HepG2 (cell line): ENCODE measurements around the gene SHISA5. TPM values are rescaled to one million over a fixed set of nuclear protein-coding genes. Genes with fewer than 3 reads are reported as not detected.

ENCODE experiments used
- ATAC-seq: fragments of 200-7000 bp; cut with Tn5 transposase; 3 replicates; pipeline ENCODE4 v1.9.1; 2020; ENCODE audit warnings: mild to moderate bottlenecking, moderate library complexity
- BruUV-seq: library from RNA; stranded (reverse); fragments of 400-500 nt; replicated peaks from 2 replicates; lab custom pipeline; 2021; lab: Mats Ljungman, UMichigan
- CTCF ChIA-PET: fragments of 300-600 bp; formaldehyde crosslinking; extraction: SDS; loops from one replicate; lab custom pipeline; 2021; ENCODE audit warnings: low total read pairs, inconsistent platforms, low intra/inter-chr PET ratio; lab: Yijun Ruan, JAX
- POLR2A ChIA-PET: fragments of 350-600 bp; sonication (Branson Sonifier 250); formaldehyde crosslinking; loops from one replicate; lab custom pipeline; 2020; ENCODE audit warnings: antibody characterized with exemption, inconsistent platforms; lab: Yijun Ruan, JAX
- DNase-seq: peaks from one replicate; pipeline ENCODE4 v3.0.0-alpha.2; 2015; ENCODE audit warnings: low spot score
- FAIRE-seq: peaks from 3 replicates; lab custom pipeline; 2011; peaks lifted over from hg19 to GRCh38; lab: Jason Lieb, UNC
- H2AFZ ChIP-seq: one replicate; pipeline ENCODE4 v1.6.1; 2011; ENCODE audit warnings: low read length, inconsistent platforms
- H3K27ac ChIP-seq: fragments of 300-600 bp; 3 replicates; pipeline ENCODE4 v1.8.0; 2011; ENCODE audit warnings: mixed run types, mild to moderate bottlenecking, mixed read lengths, low read length, inconsistent platforms; ENCODE audit not compliant: insufficient read depth; ENCODE audit errors: extremely low read length
- H3K27me3 ChIP-seq, 2 experiments: fragments of 200-600 bp in 1 of 2; 2 replicates in 1 of 2; 3 replicates in 1 of 2; pipeline versions ENCODE4 v1.6.0 to v1.8.0; 2011; ENCODE audit warnings: low read length in 2 of 2, mild to moderate bottlenecking in 2 of 2, moderate library complexity in 2 of 2, inconsistent platforms in 1 of 2; ENCODE audit not compliant: insufficient read depth in 2 of 2, control insufficient read depth in 1 of 2
- H3K36me3 ChIP-seq, 2 experiments: fragments of 200-600 bp in 1 of 2; replicated peaks in 1 of 2; 2 replicates in 1 of 2; 3 replicates in 1 of 2; pipeline versions ENCODE4 v1.5.1 to v1.8.0; 2011; ENCODE audit warnings: low read length in 2 of 2, inconsistent platforms in 1 of 2; ENCODE audit not compliant: insufficient read depth in 2 of 2, control insufficient read depth in 1 of 2
- H3K4me1 ChIP-seq: 2 replicates; pipeline ENCODE4 v1.5.1; 2012; ENCODE audit warnings: low read length, inconsistent platforms; ENCODE audit not compliant: insufficient read depth
- H3K4me2 ChIP-seq: 2 replicates; pipeline ENCODE4 v1.6.0; 2011; ENCODE audit warnings: low read depth, low read length, inconsistent platforms
- H3K4me3 ChIP-seq, 3 experiments: fragments of 200-600 bp in 1 of 3; sonication (generic), shearing (Covaris generic) in 1 of 3; replicated peaks in 1 of 3; 2 replicates each; pipeline ENCODE4 v1.5.1; 2011 to 2016; ENCODE audit warnings: low read length in 3 of 3, inconsistent platforms in 2 of 3, low read depth in 2 of 3, mild to moderate bottlenecking in 2 of 3, control low read depth in 1 of 3, mixed read lengths in 1 of 3; ENCODE audit not compliant: insufficient read depth in 1 of 3
- H3K79me2 ChIP-seq: one replicate; pipeline ENCODE4 v1.6.1; 2011; ENCODE audit warnings: low read length, inconsistent platforms; ENCODE audit not compliant: insufficient read depth
- H3K9ac ChIP-seq: 2 replicates; pipeline ENCODE4 v1.6.0; 2011; ENCODE audit warnings: mild to moderate bottlenecking, low read depth, low read length, inconsistent platforms; ENCODE audit not compliant: insufficient read depth
- H3K9me3 ChIP-seq: 2 replicates; pipeline ENCODE4 v1.5.1; 2012; ENCODE audit warnings: mild to moderate bottlenecking, low read length
- H4K20me1 ChIP-seq: 2 replicates; pipeline ENCODE4 v1.6.0; 2011; ENCODE audit warnings: inconsistent platforms, mild to moderate bottlenecking, low read length, moderate library complexity; ENCODE audit not compliant: insufficient read depth
- ATF1 ChIP-seq: IDR thresholded peaks from 2 replicates; pipeline ENCODE4 v1.6.1; 2016; ENCODE audit warnings: mild to moderate bottlenecking, control low read depth
- CCAR2 ChIP-seq: fragments of 200-400 bp; formaldehyde crosslinking; optimal IDR thresholded peaks from 2 replicates; pipeline ENCODE3; 2018; ENCODE audit warnings: low read depth, mild to moderate bottlenecking, low read length, moderate library complexity
- CEBPG ChIP-seq: IDR thresholded peaks from 2 replicates; pipeline ENCODE4 v1.6.1; 2016
- HOXA5 ChIP-seq: sonication (generic); formaldehyde crosslinking; IDR thresholded peaks from 2 replicates; pipeline ENCODE4 v1.4.0; 2020; ENCODE audit warnings: missing genetic modification reagents
- IKZF4 ChIP-seq: sonication (generic); formaldehyde crosslinking; IDR thresholded peaks from 2 replicates; pipeline ENCODE4 v1.5.1; 2020; ENCODE audit warnings: borderline replicate concordance, mild to moderate bottlenecking, low read depth, missing genetic modification reagents; ENCODE audit errors: not compliant biosample characterization
- NCOA1 ChIP-seq: sonication (generic); formaldehyde crosslinking; IDR thresholded peaks from 2 replicates; pipeline ENCODE4 v1.9.0; 2021; ENCODE audit warnings: missing genetic modification reagents
- NFAT5 ChIP-seq: sonication (generic); formaldehyde crosslinking; IDR thresholded peaks from 2 replicates; pipeline ENCODE4 v1.4.0; 2020; ENCODE audit warnings: missing genetic modification reagents
- NR2C2 ChIP-seq: sonication (generic); formaldehyde crosslinking; IDR thresholded peaks from 2 replicates; pipeline ENCODE4 v1.4.0; 2020; ENCODE audit warnings: missing genetic modification reagents, mild to moderate bottlenecking, moderate library complexity, borderline replicate concordance
- RARG ChIP-seq: sonication (generic); formaldehyde crosslinking; IDR thresholded peaks from 2 replicates; pipeline ENCODE4 v1.4.0; 2020; ENCODE audit warnings: low read depth, mild to moderate bottlenecking, missing genetic modification reagents
- RXRB ChIP-seq: IDR thresholded peaks from 2 replicates; pipeline ENCODE4 v1.6.1; 2016; ENCODE audit warnings: borderline replicate concordance, missing genetic modification reagents, missing compliant biosample characterization
- SRF ChIP-seq: IDR thresholded peaks from 2 replicates; pipeline ENCODE4 v1.6.1; 2011; ENCODE audit warnings: mild to moderate bottlenecking, low read depth, low read length, moderate library complexity
- ZNF10 ChIP-seq: sonication (generic); formaldehyde crosslinking; IDR thresholded peaks from 2 replicates; pipeline ENCODE4 v1.4.0; 2020; ENCODE audit warnings: mild to moderate bottlenecking, low read depth, missing genetic modification reagents, borderline replicate concordance
- ZNF512B ChIP-seq: sonication (generic); formaldehyde crosslinking; IDR thresholded peaks from 2 replicates; pipeline ENCODE4 v1.5.1; 2020; ENCODE audit warnings: missing genetic modification reagents, mild to moderate bottlenecking, borderline replicate concordance
- ZNF740 ChIP-seq: sonication (generic); formaldehyde crosslinking; IDR thresholded peaks from 2 replicates; pipeline ENCODE4 v1.4.0; 2020; ENCODE audit warnings: missing genetic modification reagents
- WGBS: methylation state at CpG from one replicate; pipeline ENCODE4 v1.1.6; 2017; ENCODE audit warnings: low lambda C conversion rate; 5-methylcytosine and 5-hydroxymethylcytosine counted together
- in situ Hi-C: cut with HindIII; loops from 2 replicates; pipeline ENCODE4 v1.10.0; 2017; ENCODE audit warnings: low pct_unique_long_range_greater_than_20kb; ENCODE audit not compliant: extremely low pct_ligation_motif_present
- intact Hi-C: fragments of 100-400 bp; cut with micrococcal nuclease; formaldehyde crosslinking; loops from one replicate; pipeline ENCODE4 v1.10.0; 2022; ENCODE audit not compliant: unreplicated experiment
- polyA plus RNA-seq, 8 experiments: library from polyadenylated mRNA; depleted of rRNA in 3 of 8; stranded (reverse) in 7 of 8; unstranded in 1 of 8; fragments of >200 nt; fragmentation: Illumina TruSeq in 4 of 8; extraction: Trizol in 4 of 8; gene quantifications; 2 replicates each; pipeline versions ENCODE4 v1.2.1 to v1.2.3, GENCODE V29; 2011 to 2016; ENCODE audit warnings: low read depth in 4 of 8, missing spikeins in 1 of 8, mixed read lengths in 1 of 8; ENCODE audit not compliant: insufficient read depth in 1 of 8
- total RNA-seq, 5 experiments: library from RNA; depleted of rRNA; stranded (reverse); fragments of >200 nt; fragmentation: Illumina TruSeq; extraction: Trizol; gene quantifications; 2 replicates each; pipeline ENCODE4 v1.2.3, GENCODE V29; 2016; ENCODE audit warnings: low read depth in 1 of 5

Gene SHISA5
- total and polyA plus RNA-seq, 2 of the 13 experiments (the other 11 are each of a cell fraction or from before 2014, with no cell fraction given): 75.8 to 91.4 TPM

- no TSS peak for BruUV-seq
- Histone ChIP-seq H2AFZ (no peak overlapping the region), H3K4me2 (no peak overlapping the region), H3K9ac (no peak overlapping the region), H3K79me2 (peaks cover 27% of the 10 kb centered on the region), H3K4me1 (peaks cover 72% of the 10 kb centered on the region), H3K27me3 (no peaks in the 10 kb centered on the region; a peak in 1 of 5 replicates), H3K27ac (no peak overlapping the region), H3K4me3 (no peak overlapping the region), H4K20me1 (peaks cover 6% of the 10 kb centered on the region), H3K9me3 (no peaks in the 10 kb centered on the region), H3K36me3 (peaks cover 1 to 8% of the 10 kb centered on the region in 2 experiments; a peak in 3 of 5 replicates)
- ChIA-PET CTCF (interaction anchor here (0.8 to 5.7 kb wide), 6 partner anchors 14 to 164 kb away, joined by 4 to 117 read pairs (median 20); no protein-coding TSS in a partner anchor), POLR2A (interaction anchor here (1.0 to 2.7 kb wide), 10 partner anchors 8 to 196 kb away, joined by 4 to 59 read pairs (median 10); partner anchors contain the start of genes ATRIP and ZNF589)
- TF ChIP-seq ZNF10 (CRISPR knock-in tag) (no peak), CCAR2 (no peak), RARG (CRISPR knock-in tag) (no peak), NFAT5 (no peak), RXRB (no peak), CEBPG (CRISPR knock-in tag) (no peak), IKZF4 (CRISPR knock-in tag) (no peak), ZNF512B (CRISPR knock-in tag) (no peak), NCOA1 (CRISPR knock-in tag) (no peak), SRF (no peak), HOXA5 (no peak), NR2C2 (CRISPR knock-in tag) (no peak), ATF1 (CRISPR knock-in tag) (no peak), ZNF740 (no peak)
- FAIRE-seq (no peak), ATAC-seq (no peak), DNase-seq (no peak)
- in situ Hi-C loops: loop anchor here (5.0 kb wide), 3 partner anchors 35 to 205 kb away; no protein-coding TSS in a partner anchor
- intact Hi-C loops: loop anchor here (1.0 to 2.0 kb wide), 3 partner anchors 36 to 204 kb away; no protein-coding TSS in a partner anchor
- 86% methylated on average over 7 of the region's 7 CpGs for WGBS
Measured at GRCh38 chr3:48436855-48437254, 67.1 kb downstream of the SHISA5 start.
